ENCODE data around the gene DNLZ.

DNLZ gene

DNA sequence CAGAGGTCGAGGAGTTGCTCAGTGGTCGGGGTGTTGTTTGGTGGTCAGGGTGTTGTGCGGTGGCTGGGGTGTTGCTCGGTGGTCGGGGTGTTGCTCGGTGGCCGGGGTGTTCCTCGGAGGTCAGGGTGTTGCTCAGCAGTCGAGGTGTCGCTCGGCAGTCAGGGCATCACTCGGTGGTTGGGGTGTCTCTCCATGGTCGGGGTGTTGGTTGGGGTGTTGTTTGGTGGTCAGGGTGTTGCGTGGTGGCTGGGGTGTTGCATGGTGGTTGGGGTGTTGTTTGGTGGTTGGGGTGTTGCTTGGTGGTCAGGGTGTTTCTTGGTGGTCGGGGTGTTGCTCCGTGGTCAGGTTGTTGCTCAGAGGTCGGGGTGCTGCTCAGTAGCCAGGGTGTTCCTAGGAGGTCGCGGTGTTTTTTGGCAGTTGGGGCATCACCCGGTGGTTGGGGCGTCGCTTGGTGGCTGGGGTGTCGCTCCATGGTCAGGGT, 47.2 kb downstream of the DNLZ start:
- DNase-seq (ENCODE audit: low read depth) = no peak
- TF ChIP-seq, protein P1, sequence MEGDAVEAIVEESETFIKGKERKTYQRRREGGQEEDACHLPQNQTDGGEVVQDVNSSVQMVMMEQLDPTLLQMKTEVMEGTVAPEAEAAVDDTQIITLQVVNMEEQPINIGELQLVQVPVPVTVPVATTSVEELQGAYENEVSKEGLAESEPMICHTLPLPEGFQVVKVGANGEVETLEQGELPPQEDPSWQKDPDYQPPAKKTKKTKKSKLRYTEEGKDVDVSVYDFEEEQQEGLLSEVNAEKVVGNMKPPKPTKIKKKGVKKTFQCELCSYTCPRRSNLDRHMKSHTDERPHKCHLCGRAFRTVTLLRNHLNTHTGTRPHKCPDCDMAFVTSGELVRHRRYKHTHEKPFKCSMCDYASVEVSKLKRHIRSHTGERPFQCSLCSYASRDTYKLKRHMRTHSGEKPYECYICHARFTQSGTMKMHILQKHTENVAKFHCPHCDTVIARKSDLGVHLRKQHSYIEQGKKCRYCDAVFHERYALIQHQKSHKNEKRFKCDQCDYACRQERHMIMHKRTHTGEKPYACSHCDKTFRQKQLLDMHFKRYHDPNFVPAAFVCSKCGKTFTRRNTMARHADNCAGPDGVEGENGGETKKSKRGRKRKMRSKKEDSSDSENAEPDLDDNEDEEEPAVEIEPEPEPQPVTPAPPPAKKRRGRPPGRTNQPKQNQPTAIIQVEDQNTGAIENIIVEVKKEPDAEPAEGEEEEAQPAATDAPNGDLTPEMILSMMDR (IDR thresholded peaks at IDR 0.05; ENCODE audit: low read depth, low read length, missing control alignments) = no peak
- no peak overlapping the region for H3K4me3 ChIP-seq (ENCODE audit: low read depth, low read length)

DNA sequence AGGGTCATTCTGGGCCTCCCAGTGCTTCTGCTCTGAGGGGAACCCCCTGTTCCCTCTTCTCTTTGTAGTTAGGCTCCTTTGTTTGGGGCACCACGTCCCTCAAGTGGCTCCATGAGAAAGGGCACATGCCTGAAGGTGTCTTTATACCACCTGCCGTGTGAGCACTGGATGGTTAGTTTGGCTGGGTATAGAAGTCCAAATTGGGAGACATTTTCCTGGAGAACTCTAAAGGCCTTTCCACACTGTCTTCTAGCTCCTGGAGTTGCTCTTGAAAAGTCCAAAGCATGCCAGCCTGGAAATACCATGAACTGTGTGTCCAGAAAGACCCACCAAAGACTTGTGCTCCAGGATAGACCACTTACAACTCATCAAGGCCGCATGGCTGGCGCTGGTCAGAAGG, 48.6 kb downstream of the DNLZ start:
- DNase-seq (ENCODE audit: low read depth) = no peak
- H3K4me3 ChIP-seq (ENCODE audit: low read depth, low read length) = no peak overlapping the region
- TF ChIP-seq, protein P1 (IDR thresholded peaks at IDR 0.05; ENCODE audit: low read depth, low read length, missing control alignments) = no peak

DNA sequence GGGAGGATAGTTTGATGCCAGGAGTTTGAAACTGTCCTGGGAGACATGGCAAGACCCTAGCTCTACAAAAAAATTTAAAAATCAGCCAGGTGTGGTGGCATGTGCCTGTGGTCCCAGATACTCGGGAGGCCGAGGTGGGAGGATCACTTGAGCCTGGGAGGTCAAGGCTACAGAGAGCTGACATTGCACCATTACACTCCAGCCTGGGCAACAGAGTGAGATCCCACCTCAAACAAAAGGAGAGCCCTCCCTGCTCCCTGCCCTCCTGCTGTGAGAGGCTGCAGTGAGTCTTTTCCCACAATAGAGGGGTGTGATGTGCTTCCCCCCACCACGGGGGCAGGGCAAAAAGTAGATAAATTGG, 49.5 kb downstream of the DNLZ start:
- H3K4me3 ChIP-seq (ENCODE audit: low read depth, low read length) = no peak overlapping the region
- TF ChIP-seq, protein P1 (IDR thresholded peaks at IDR 0.05; ENCODE audit: low read depth, low read length, missing control alignments) = no peak
- DNase-seq (ENCODE audit: low read depth) = no peak

DNA sequence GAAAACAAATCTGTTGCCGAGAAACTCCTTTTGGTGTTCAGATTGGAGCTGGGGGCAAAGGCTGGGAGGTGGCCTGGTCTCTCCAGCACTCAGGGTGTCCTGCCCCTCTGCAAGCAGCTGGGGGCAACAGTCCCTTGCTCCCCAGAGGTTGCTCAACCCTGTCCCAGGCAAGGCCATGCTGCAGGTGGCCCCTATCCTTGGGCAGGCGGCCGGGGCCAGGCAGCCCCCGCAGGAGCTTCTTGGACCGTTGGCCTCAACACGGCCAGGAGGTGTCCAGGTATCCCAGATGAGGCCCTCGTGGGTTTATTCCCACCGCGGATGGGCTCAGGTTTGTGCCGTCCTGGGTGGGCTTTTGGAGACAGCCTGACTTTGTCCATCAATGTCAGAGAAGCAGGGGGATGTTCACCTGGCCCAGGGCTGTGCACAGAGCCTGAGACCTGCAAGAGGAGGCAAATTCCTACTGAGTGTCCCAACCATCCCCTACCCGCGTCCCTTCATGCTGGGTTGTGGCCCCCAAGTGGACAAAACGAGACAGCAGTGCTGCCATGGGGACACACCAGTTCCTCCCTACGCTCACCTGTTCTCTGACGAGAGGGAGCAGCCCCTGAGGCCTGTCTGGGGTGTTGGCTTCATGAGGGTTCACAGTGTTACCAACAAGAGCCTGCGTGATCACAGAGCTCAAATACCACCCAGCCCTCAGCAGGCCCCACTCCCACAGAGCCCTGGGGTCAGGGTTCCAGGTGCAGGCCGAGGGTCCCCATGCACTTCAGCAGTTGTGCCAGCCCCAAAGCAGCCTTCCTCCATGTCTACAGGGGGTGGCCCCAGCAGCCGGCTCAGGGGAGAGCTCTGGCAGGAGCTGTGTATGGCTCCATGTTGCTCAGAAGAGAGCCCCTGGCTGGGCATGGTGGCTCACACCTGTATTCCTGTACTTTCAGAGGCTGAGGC, 50.2 kb downstream of the DNLZ start:
- TF ChIP-seq, protein P1 (IDR thresholded peaks at IDR 0.05; ENCODE audit: low read depth, low read length, missing control alignments) = no peak
- no peak overlapping the region for H3K4me3 ChIP-seq (ENCODE audit: low read depth, low read length)
- DNase-seq (ENCODE audit: low read depth) = no peak

DNA sequence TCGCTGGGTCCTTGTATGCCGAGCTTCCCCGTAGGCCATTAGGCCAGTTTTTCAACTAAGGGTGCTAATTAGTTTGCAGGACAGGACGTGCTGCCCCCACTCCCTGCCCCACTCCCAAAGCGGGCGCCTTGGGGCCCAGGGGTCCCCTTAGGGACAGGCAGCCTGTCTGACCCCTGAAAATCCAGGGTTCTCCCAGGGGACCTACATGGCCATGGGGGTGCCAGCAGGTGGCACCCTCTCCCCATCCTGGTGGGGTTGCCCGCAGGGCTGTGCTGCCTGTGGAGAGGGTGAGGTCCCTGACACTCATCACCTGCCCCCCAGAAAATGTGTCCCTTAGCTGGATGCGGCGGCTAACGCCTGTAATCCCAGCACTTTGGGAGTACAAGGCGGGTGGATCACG, 51.1 kb downstream of the DNLZ start:
- no peak for DNase-seq (ENCODE audit: low read depth)
- TF ChIP-seq, protein P1 (IDR thresholded peaks at IDR 0.05; ENCODE audit: low read depth, low read length, missing control alignments) = peak; percentile 51
- H3K4me3 ChIP-seq (ENCODE audit: low read depth, low read length) = no peak overlapping the region

DNA sequence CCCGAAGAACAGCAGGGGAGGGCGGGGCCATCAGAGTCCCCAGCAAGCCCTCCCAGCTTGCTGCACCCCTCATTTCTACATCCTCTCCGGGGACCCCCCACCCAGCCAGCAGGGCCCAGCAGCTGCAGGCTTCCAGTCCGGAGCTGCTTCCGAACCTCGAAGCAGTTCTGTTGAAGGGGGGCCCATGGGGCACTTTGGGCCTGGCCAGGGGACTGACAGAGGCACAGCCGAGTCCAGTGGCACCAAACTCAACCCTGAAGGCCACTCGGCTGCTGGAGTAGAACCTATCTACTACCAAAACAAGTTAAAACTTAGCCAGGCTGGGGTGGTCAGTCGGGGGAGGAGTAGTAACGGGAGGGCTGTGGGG, 51.6 kb downstream of the DNLZ start:
- no peak overlapping the region for H3K4me3 ChIP-seq (ENCODE audit: low read depth, low read length)
- TF ChIP-seq, protein P1 (IDR thresholded peaks at IDR 0.05; ENCODE audit: low read depth, low read length, missing control alignments) = no peak
- DNase-seq (ENCODE audit: low read depth) = no peak

All from GM12864 (cell line).